H9 (cell line): ENCODE data around the gene NENF. TPM values are rescaled to one million over a fixed set of nuclear protein-coding genes. Genes with fewer than 3 reads are reported as not detected.

Experiments
- DNase-seq: peaks from one replicate; pipeline ENCODE4 v3.0.0-alpha.2; 2017
- H2AFZ ChIP-seq: one replicate; pipeline ENCODE4 v1.6.1; 2013; ENCODE audit warnings: mild to moderate bottlenecking, low read length, control low read depth, moderate library complexity
- H2AK5ac ChIP-seq: 2 replicates; pipeline ENCODE4 v1.6.1; 2013; ENCODE audit warnings: low read length, control low read depth, mixed read lengths; ENCODE audit not compliant: insufficient read length
- H2BK120ac ChIP-seq: one replicate; pipeline ENCODE4 v1.6.1; 2013; ENCODE audit warnings: low read depth, mild to moderate bottlenecking, low read length, control low read depth, inconsistent platforms; ENCODE audit not compliant: poor library complexity, severe bottlenecking
- H2BK12ac ChIP-seq: 2 replicates; pipeline ENCODE4 v1.6.1; 2013; ENCODE audit warnings: low read length, control low read depth, mixed read lengths, low read depth; ENCODE audit not compliant: insufficient read length
- H2BK15ac ChIP-seq: 2 replicates; pipeline ENCODE4 v1.6.1; 2013; ENCODE audit warnings: low read depth, low read length, control low read depth
- H2BK20ac ChIP-seq: one replicate; pipeline ENCODE4 v1.6.1; 2013; ENCODE audit warnings: low read depth, mild to moderate bottlenecking, low read length, control low read depth, inconsistent platforms; ENCODE audit not compliant: poor library complexity, severe bottlenecking
- H2BK5ac ChIP-seq: 2 replicates; pipeline ENCODE4 v1.6.1; 2013; ENCODE audit warnings: low read length, control low read depth, mixed read lengths; ENCODE audit not compliant: insufficient read length
- H3K14ac ChIP-seq: 2 replicates; pipeline ENCODE4 v1.6.1; 2013; ENCODE audit warnings: low read length, control low read depth; ENCODE audit not compliant: insufficient read depth
- H3K18ac ChIP-seq: 2 replicates; pipeline ENCODE4 v1.6.1; 2013; ENCODE audit warnings: low read depth, mild to moderate bottlenecking, mixed read lengths, low read length, control low read depth; ENCODE audit not compliant: insufficient read length
- H3K23ac ChIP-seq: 2 replicates; pipeline ENCODE4 v1.6.1; 2013; ENCODE audit warnings: low read length, control low read depth, mixed read lengths, low read depth; ENCODE audit not compliant: insufficient read length
- H3K23me2 ChIP-seq: 2 replicates; pipeline ENCODE4 v1.6.1; 2013; ENCODE audit warnings: low read depth, mild to moderate bottlenecking, mixed read lengths, low read length, control low read depth; ENCODE audit not compliant: insufficient read length, poor library complexity, severe bottlenecking
- H3K27ac ChIP-seq: 2 replicates; pipeline ENCODE4 v1.5.1; 2013; ENCODE audit warnings: low read length, control low read depth, mixed read lengths, low read depth; ENCODE audit not compliant: insufficient read length
- H3K27me3 ChIP-seq: 2 replicates; pipeline ENCODE4 v1.6.1; 2013; ENCODE audit warnings: low read length, control low read depth, inconsistent platforms; ENCODE audit not compliant: insufficient read depth
- H3K4ac ChIP-seq: 2 replicates; pipeline ENCODE4 v1.6.1; 2013; ENCODE audit warnings: low read depth, mild to moderate bottlenecking, control low read depth, inconsistent platforms, low read length, moderate library complexity
- H3K4me1 ChIP-seq: 2 replicates; pipeline ENCODE4 v1.6.1; 2013; ENCODE audit warnings: low read length, control low read depth, inconsistent platforms; ENCODE audit not compliant: insufficient read depth
- H3K4me2 ChIP-seq: 2 replicates; pipeline ENCODE4 v1.6.1; 2013; ENCODE audit warnings: low read length, control low read depth, mixed read lengths; ENCODE audit not compliant: insufficient read length, insufficient read depth
- H3K56ac ChIP-seq: 2 replicates; pipeline ENCODE4 v1.6.1; 2013; ENCODE audit warnings: low read depth, mild to moderate bottlenecking, mixed read lengths, low read length, control low read depth; ENCODE audit not compliant: insufficient read length
- H3K79me1 ChIP-seq: 2 replicates; pipeline ENCODE4 v1.6.1; 2013; ENCODE audit warnings: low read depth, mild to moderate bottlenecking, moderate library complexity, low read length, control low read depth, inconsistent platforms; ENCODE audit not compliant: insufficient read depth, poor library complexity, severe bottlenecking
- H3K79me2 ChIP-seq: 2 replicates; pipeline ENCODE4 v1.6.1; 2013; ENCODE audit warnings: low read length, control low read depth, inconsistent platforms; ENCODE audit not compliant: insufficient read depth
- H3K9ac ChIP-seq: 2 replicates; pipeline ENCODE4 v1.6.1; 2013; ENCODE audit warnings: low read length, control low read depth, mixed read lengths; ENCODE audit not compliant: insufficient read length; ENCODE audit errors: extremely low read depth
- H3K9me3 ChIP-seq: one replicate; pipeline ENCODE4 v1.6.1; 2013; ENCODE audit warnings: low read depth, low read length, inconsistent platforms; ENCODE audit not compliant: control insufficient read depth
- H3T11ph ChIP-seq: one replicate; pipeline ENCODE4 v1.6.1; 2013; ENCODE audit warnings: mild to moderate bottlenecking, low read length, control low read depth, inconsistent platforms
- H4K20me1 ChIP-seq: one replicate; pipeline ENCODE4 v1.6.1; 2013; ENCODE audit not compliant: control insufficient read depth, insufficient read length, insufficient read depth
- H4K5ac ChIP-seq: 2 replicates; pipeline ENCODE4 v1.6.1; 2013; ENCODE audit warnings: low read depth, mild to moderate bottlenecking, mixed read lengths, low read length, control low read depth; ENCODE audit not compliant: insufficient read length
- H4K8ac ChIP-seq: replicated peaks from 2 replicates; pipeline ENCODE4 v1.6.1; 2013; ENCODE audit warnings: low read length, control low read depth, mixed read lengths, low read depth; ENCODE audit not compliant: insufficient read length
- H4K91ac ChIP-seq: 2 replicates; pipeline ENCODE4 v1.6.1; 2013; ENCODE audit warnings: low read depth, mild to moderate bottlenecking, moderate library complexity, mixed read lengths, low read length, control low read depth; ENCODE audit not compliant: insufficient read length
- H3K27ac Mint-ChIP-seq, 3 experiments: 2 replicates in 2 of 3; 3 replicates in 1 of 3; pipeline ENCODE4 v1.8.0; 2020 to 2021; ENCODE audit warnings: mixed read lengths in 3 of 3, mild to moderate bottlenecking in 1 of 3, moderate library complexity in 1 of 3
- H3K27me3 Mint-ChIP-seq: 2 replicates; pipeline ENCODE4 v1.8.0; 2021; ENCODE audit warnings: low read depth, mild to moderate bottlenecking, moderate library complexity, mixed read lengths
- H3K36me3 Mint-ChIP-seq, 3 experiments: 2 replicates in 2 of 3; 3 replicates in 1 of 3; pipeline ENCODE4 v1.8.0; 2020 to 2021; ENCODE audit warnings: low read depth in 3 of 3, mixed read lengths in 3 of 3; ENCODE audit not compliant: insufficient read depth in 1 of 3
- H3K4me1 Mint-ChIP-seq, 2 experiments: 2 replicates each; pipeline ENCODE4 v1.8.0; 2020; ENCODE audit warnings: mixed read lengths in 2 of 2
- H3K4me3 Mint-ChIP-seq, 2 experiments: 2 replicates in 1 of 2; 3 replicates in 1 of 2; pipeline ENCODE4 v1.8.0; 2020 to 2021; ENCODE audit warnings: mild to moderate bottlenecking in 2 of 2, mixed read lengths in 2 of 2, moderate library complexity in 1 of 2
- H3K9me3 Mint-ChIP-seq, 2 experiments: 2 replicates in 1 of 2; 3 replicates in 1 of 2; pipeline ENCODE4 v1.8.0; 2020; ENCODE audit warnings: mild to moderate bottlenecking in 2 of 2, mixed read lengths in 2 of 2, moderate library complexity in 1 of 2
- CTCF ChIP-seq: fragments of 200-600 bp; sonication (generic); conservative IDR thresholded peaks from 3 replicates; pipeline ENCODE4 v1.8.0; 2021; ENCODE audit warnings: antibody characterized with exemption, mild to moderate bottlenecking
- WGBS: extraction: QIAGEN DNeasy Blood & Tissue Kit; methylation state at CpG from one replicate; pipeline ENCODE4 v1.1.7; 2013; ENCODE audit warnings: missing lambda C conversion rate, low lambda C conversion rate, mixed read lengths; ENCODE audit not compliant: insufficient read length; ENCODE audit errors: extremely low coverage; 5-methylcytosine and 5-hydroxymethylcytosine counted together
- total RNA-seq: library from RNA; stranded (reverse); gene quantifications from 2 replicates; pipeline ENCODE4 v1.2.1, GENCODE V29; 2021

Gene NENF
- total RNA-seq, 1 experiment from 2014 or later = 28.3 TPM

GRCh38 chr1:212401042-212401441 is 31.7 kb upstream of the NENF start:
- Histone ChIP-seq H4K5ac (no peak overlapping the region), H3K27ac (no peak overlapping the region), H2BK5ac (no peak overlapping the region), H3K23me2 (no peaks in the 10 kb centered on the region), H3K56ac (no peak overlapping the region), H4K20me1 (no peaks in the 10 kb centered on the region), H3K14ac (no peak overlapping the region), H3K79me1 (no peaks in the 10 kb centered on the region), H2BK120ac (no peak overlapping the region), H3T11ph (no peak overlapping the region), H2AFZ (no peak overlapping the region), H3K79me2 (no peaks in the 10 kb centered on the region), H2AK5ac (no peak overlapping the region), H3K4ac (no peak overlapping the region), H3K27me3 (no peaks in the 10 kb centered on the region), H3K9me3 (peaks cover 5% of the 10 kb centered on the region), H3K4me1 (no peaks in the 10 kb centered on the region), H3K9ac (no peak overlapping the region), H2BK20ac (no peak overlapping the region), H4K91ac (no peak overlapping the region), H3K18ac (no peak overlapping the region), H3K23ac (no peak overlapping the region), H3K4me2 (no peak overlapping the region), H2BK12ac (no peak overlapping the region), H4K8ac (no peak overlapping the region), H2BK15ac (no peak overlapping the region)
- no peak for DNase-seq
- Mint-ChIP-seq H3K4me1 (no peaks in the 10 kb centered on the region), H3K27ac (no peak overlapping the region), H3K36me3 (peaks cover 51 to 80% (median 61%) of the 10 kb centered on the region in 3 experiments), H3K9me3 (peaks cover 16 to 18% of the 10 kb centered on the region in 2 experiments), H3K27me3 (no peaks in the 10 kb centered on the region), H3K4me3 (no peak overlapping the region)
- WGBS = no CpG with 5 or more reads among the region's 4 CpGs
- TF ChIP-seq CTCF = no peak
